NCI-H2171 treated with DMSO at 0.1 percent for 48 hours (cell line): Measurements from ENCODE around the gene ACOXL.

Experiments
- DNase-seq: peaks from one replicate; lab custom pipeline; 2025; lab: John Stamatoyannopoulos, UW

ACOXL gene

GRCh38 chr2:110858135-110858725, 125.9 kb downstream of the ACOXL start:
- peak; percentile 66 for DNase-seq

DNA sequence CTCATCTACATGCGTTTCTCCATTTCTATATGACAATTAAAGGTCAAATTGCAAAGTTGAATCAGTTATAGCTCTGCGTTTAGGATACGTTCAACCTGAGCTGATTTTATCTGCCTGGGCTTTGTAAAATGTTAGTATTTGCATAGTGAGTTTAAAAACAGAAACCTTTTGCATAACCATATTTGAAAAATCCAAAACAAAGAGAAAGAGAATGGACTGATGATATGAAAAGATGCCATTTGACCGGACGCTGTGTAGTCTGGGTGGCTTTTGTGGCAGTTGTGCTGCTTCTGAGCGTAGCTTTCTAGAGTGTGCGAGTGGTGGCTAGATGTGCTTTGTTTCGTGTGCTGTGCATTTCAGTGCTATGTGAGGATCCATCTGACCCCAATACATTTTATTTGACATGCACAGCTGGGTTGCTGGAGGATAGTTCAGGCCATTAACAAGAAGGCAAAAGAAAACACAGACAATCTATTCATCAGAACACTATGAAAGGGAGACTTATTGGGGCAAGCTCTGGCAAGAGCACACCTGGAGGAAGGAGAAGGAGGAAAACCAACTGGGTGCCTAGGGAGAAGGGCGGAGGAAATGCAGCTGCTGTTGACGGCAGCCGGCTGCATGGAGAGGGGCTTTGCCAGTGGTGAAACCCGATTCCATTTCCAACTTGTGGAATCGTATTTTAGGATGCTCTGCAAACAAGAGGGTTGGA, 126.8 kb downstream of the ACOXL start:
- peak; percentile 63 for DNase-seq

DNA sequence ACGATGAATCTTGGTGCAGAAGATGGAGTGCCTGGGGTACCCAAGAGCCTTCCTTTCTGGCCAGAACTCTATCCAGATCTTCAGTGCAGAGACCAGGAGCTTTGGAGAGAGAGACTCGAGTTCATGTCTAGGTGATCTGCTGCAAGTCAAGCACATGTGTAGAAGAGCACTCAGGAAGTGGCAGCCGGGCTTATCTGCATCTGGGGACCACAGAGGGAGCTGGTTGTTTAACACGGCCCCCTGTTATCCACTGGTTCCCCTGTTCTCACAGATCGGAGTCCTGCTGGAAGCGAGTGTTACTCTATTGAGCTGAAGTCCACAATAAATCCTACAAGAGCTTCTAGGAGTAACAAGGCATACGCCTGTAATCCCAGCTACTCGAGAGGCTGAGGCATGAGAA, 128.3 kb downstream of the ACOXL start:
- DNase-seq = no peak

GRCh38 chr2:110861616-110862260, 129.4 kb downstream of the ACOXL start:
- DNase-seq = no peak

- no peak for DNase-seq
Observed at GRCh38 chr2:110863726-110864125, 131.4 kb downstream of the ACOXL start.

DNA sequence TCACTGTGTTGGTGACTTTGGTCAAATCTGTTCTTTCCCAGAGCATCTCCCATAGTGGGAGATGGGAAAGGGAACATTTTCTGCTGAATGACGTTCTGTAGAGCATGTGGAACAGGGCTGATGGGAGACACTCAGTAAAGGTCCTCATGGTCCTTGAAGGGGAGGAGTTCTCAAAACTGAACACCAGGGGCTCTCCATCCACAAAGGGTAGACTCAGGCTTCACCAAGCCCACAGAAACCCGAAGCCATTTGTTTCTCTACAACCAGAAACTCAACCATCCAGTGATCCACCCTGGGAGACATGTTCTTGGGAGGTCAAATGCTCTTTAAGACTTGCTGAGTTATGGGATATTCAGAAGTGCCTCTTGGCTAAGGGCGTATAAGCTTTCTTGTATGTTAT, 131.8 kb downstream of the ACOXL start:
- no peak for DNase-seq

DNA sequence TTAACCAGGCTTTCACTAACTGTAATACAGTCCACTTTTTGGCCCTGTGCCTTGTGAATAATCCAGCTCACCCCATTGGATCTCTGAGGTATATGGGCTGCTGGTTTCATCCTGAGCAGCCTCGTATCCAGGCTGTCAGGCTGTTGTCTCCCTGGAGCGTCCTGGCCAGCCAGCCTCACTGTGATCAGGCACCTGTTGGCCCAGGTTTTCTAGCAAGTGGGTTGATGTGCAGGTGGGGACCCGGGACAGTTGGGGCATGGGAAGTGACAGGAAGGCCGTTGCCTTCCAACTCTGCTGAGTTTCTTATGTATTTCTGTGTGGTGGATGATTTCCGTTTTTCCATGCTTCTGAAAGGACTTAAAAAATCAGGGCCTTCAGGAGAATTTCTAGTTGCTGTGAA, 132.4 kb downstream of the ACOXL start:
- DNase-seq = no peak

DNA sequence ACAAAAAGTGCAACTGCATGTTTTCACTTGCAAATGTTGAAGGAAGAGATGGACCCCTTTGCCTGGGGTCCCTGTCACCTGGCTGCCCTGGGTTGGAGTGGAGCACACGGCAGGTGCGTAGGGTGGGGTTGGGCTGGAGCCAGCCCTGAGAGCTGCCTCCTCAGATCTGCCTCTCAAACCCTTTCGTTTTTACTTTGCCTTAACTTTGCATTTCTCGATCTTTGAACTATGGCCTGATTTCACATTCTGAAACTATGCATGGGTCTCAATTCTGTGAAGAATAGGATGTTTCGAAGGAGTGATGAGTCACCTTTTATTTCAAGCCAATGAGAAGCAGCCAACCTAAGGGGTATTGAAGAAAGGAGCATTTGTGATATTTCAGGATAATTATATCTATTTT, 132.8 kb downstream of the ACOXL start:
- DNase-seq = no peak

- DNase-seq = no peak
Observed at GRCh38 chr2:110866045-110866444, 133.7 kb downstream of the ACOXL start.

DNA sequence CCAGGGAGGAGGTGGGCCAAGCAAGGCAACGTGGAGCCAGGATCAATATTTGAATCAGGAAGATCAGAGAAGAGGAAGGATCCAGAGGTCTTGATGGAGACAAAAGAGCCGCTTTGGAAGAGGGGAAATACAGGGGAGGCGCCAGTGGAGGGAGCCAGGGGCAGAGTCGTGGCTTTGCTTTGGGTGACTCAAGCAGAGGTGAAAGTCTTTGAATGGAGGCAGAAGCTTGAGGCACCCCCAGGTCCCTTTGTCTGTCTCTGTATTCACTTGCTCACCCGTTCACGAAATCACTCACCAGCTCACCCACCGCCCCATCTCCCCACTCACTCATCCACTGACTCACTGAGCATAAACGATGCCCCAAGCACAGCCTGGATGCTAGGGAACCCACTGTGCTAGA, 134.1 kb downstream of the ACOXL start:
- DNase-seq = no peak

GRCh38 chr2:110867078-110867477, 134.7 kb downstream of the ACOXL start:
- no peak for DNase-seq

GRCh38 chr2:110868971-110869370, 136.6 kb downstream of the ACOXL start:
- DNase-seq = no peak

GRCh38 chr2:110869472-110870446, 137.4 kb downstream of the ACOXL start:
- DNase-seq = no peak

- no peak for DNase-seq
Observed at GRCh38 chr2:110870545-110870944, 138.2 kb downstream of the ACOXL start.

DNA sequence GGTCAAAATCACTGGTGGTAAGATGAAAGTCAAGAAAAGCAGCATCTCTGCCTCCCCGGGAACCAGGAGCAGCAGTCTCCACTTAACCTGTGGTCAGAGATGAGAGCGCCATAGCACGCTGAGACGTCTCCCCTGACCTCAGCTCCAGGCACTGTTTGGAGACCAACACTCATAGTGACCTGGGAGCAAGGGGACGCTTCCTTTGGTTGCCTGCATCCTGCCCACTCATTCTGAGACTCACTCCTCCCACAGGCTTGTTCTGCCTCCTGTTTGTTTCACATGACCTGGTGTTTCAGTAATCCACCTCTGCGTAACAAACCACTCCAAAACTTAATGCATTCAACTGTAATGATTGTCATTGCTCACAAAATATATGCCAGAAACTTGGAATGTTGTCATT, 139.3 kb downstream of the ACOXL start:
- no peak for DNase-seq

DNA sequence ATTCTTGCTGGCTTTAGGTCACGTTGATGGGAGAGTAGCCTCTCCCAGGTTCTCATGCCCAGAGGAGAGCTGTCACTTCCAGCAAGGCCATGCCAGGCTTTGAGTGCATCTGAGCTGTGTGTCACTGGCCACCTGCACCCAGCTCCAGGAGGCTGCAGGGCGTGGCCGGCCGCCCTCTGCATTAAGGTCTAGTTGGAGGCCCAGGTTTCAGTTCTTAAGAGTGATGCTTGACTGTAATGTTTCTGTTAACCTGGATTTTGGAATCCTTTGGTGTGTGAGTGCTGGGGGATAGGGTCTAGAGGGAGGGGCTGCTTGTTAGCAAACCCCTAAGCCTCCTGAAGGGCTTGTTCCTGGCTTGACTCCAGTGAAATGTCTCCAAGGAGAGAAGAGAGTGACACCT, 140.1 kb downstream of the ACOXL start:
- no peak for DNase-seq

GRCh38 chr2:110873056-110873502, 140.7 kb downstream of the ACOXL start:
- DNase-seq = no peak

DNA sequence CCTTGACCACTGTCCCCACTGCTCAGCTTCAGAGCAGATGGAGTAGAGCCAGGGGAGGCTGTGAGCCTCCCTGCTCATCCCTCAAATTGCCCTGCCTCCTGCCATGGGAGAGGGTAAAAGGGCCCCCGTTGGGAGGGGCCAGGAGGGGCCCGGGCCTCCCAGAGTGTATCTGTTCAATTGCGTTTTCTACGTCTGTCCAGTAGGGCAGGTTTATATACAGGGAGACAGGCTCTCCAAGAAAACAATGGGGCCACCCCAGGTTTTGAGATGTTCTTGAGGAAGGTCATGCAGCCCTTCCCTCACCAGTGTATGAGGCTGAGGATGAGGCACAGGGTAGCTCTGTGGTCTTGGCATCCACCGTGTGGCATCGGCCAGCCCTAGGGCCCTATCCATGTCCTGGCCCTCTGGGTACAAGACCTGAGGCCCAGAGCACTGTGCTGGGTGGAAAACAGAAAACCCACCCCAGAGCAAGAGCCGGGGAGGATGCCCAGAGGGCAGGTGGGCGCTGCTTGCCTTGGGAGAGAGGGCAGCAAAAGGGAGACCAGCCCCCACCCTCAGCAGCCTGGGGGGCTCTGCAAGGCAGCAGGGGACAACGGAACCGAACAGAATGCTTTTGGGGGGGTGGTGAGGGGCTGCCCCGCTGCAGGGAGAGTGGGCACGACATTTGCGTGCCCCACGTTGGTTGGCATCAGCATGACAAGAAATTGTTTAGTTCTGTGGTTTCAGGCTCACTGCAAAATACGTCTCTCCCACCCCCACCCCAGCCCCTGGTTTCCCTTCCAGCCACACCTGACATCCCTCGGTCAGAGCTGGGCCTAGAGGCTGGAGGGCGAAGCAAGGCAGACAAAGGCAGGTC, 141.5 kb downstream of the ACOXL start:
- no peak for DNase-seq

DNA sequence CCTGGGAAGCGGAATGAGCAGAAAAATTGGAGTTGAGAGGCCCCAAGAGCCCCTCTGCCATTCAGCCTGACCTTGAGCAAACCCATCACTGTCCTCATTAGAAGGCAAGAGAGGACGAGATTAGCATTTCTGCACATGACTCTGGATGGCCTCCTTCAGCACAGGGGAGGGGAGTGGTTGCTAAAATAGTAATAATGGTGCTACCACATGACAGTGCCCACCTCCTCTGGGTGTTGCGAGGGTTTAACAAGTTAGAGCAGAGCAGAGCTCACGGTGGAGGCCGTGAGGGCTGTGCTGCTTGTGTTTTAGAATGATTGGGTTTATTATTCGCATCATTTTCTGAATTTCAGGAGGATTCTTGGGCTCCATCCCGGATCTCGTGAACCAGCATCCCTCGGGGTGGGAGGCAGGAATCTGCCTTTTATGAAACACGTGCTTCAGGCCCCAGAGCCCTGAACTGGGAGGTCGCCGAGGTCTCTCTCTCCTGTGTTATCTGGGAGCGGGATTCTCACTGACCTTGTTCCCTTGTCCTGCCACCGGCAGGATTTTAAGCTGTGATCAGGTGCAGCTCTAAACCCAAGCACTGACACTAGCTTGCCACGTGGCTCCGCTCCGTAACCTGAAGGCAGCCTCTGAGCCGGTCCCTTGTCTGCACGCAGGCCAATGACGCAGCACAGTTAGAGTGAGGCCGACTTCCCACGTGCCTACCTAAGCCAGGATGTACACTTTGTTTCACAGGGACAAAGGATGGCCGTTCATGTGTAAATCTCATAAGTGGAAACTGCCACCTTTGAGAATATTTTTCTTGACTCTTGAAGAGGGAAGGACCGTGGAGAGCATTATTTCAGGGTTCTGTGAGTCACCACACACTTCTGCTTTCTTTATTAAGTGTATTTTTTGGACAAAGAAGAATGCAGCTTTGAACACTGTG, 142.3 kb downstream of the ACOXL start:
- DNase-seq = no peak

DNA sequence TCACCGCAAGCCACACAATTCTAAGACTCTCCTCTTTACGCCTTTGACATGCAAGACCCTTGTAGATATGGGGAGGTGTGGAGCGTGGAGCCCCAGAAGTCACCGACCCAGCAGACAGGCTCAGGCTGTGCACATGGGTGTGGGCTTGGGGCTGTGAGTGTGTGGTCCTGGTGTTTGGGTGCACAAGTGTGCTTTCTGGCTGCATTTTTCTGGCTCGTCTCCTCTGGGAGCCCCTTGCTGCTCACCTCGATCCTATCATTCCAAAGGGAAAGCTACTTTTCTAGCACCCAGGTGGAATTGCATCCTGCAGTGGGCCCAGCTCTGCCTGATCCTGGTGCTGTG, 143.0 kb downstream of the ACOXL start:
- DNase-seq = no peak
